ENCODE measurements around the gene KERA.

- no peak for TF ChIP-seq POLR2AphosphoS5 (IDR thresholded peaks at IDR 0.05; ENCODE audit: low read depth, low read length)
- TF ChIP-seq POLR2A (IDR thresholded peaks at IDR 0.05; ENCODE audit: low read depth, low read length) = no peak
- TF ChIP-seq TAF1 (IDR thresholded peaks at IDR 0.05; ENCODE audit: low read depth, low read length) = no peak
- no peak for TF ChIP-seq PAX5 (IDR thresholded peaks at IDR 0.05; ENCODE audit: insufficient read depth, low read length, severe bottlenecking)
- no peak for TF ChIP-seq POU2F2 (IDR thresholded peaks at IDR 0.05; ENCODE audit: low read depth, low read length)
These were observed 48.5 kb upstream of the KERA start for GRCh38 chr12:91106283-91106682.
